Panc1 (cell line): ENCODE results near the gene TRAM2.

ENCODE experiments used
- CTCF ChIP-seq: fragments of 450-650 bp; IDR thresholded peaks from 2 replicates; pipeline ENCODE4 v1.5.1; 2017; ENCODE audit warnings: mild to moderate bottlenecking
- POLR2AphosphoS5 ChIP-seq: IDR thresholded peaks from 2 replicates; pipeline ENCODE4 v1.6.1; 2012; ENCODE audit warnings: mild to moderate bottlenecking, low read depth, low read length, moderate library complexity

GRCh38 chr6:52591832-52592231 is 15.0 kb upstream of the TRAM2 start:
- TF ChIP-seq CTCF: no peak
- no peak for TF ChIP-seq POLR2AphosphoS5
